Adrenal gland (tissue), 12 donors: ENCODE data around the gene SRP72. TPM values are rescaled to one million over a fixed set of nuclear protein-coding genes. Genes with fewer than 3 reads are reported as not detected.

Experiments
- DNase-seq, 7 donors: peaks; one replicate each; pipeline ENCODE4 v3.0.0-alpha.2; 2019 to 2020
- H3K27ac ChIP-seq, 5 donors: fragments of 200-600 bp; sonication (generic) in 4 of 5; 1 replicate in 3 of 5; 2 replicates in 2 of 5; pipeline versions ENCODE4 v1.5.1 to v1.8.0; 2016 to 2020; ENCODE audit warnings: mild to moderate bottlenecking in 1 of 5
- H3K27me3 ChIP-seq: fragments of 200-600 bp; 2 replicates; pipeline ENCODE4 v1.8.0; 2021
- H3K36me3 ChIP-seq, 2 donors: fragments of 200-600 bp; replicated peaks in 1 of 2; 1 replicate in 1 of 2; 2 replicates in 1 of 2; pipeline versions ENCODE4 v1.5.1 to v1.8.0; 2018 to 2022
- H3K4me1 ChIP-seq, 2 donors: fragments of 200-600 bp; replicated peaks in 1 of 2; 1 replicate in 1 of 2; 2 replicates in 1 of 2; pipeline versions ENCODE4 v1.5.1 to v1.8.0; 2018 to 2021
- H3K4me3 ChIP-seq, 4 donors: fragments of 200-600 bp; sonication (generic) in 3 of 4; one replicate each; pipeline ENCODE4 v1.5.1; 2016 to 2018
- H3K9me3 ChIP-seq, 3 donors: fragments of 200-600 bp; sonication (generic) in 1 of 3; replicated peaks in 1 of 3; 1 replicate in 2 of 3; 2 replicates in 1 of 3; pipeline versions ENCODE4 v1.5.1 to v1.8.0; 2016 to 2021
- POLR2A ChIP-seq, 2 donors: fragments of 450-650 bp; IDR thresholded peaks; one replicate each; pipeline ENCODE4 v1.6.1; 2017; ENCODE audit warnings: antibody characterized with exemption in 2 of 2, mild to moderate bottlenecking in 2 of 2, moderate library complexity in 1 of 2
- intact Hi-C, 2 donors: fragments of 100-400 bp; cut with DNase I; formaldehyde crosslinking; loops; one replicate each; pipeline versions ENCODE4 v1.14.1 to v1.15.0; 2022 to 2023
- polyA plus RNA-seq, 3 donors: library from polyadenylated mRNA; stranded (reverse); fragments of 200-250 nt in 2 of 3; fragments of 350-450 nt in 1 of 3; fragmentation: Illumina TruSeq in 1 of 3; extraction: RNeasy Lipid Tissue Mini Kit (QIAGEN cat#74804) in 1 of 3; gene quantifications; one replicate each; pipeline ENCODE4 v1.2.3, GENCODE V29; 2013 to 2014
- total RNA-seq, 9 donors: library from RNA; depleted of rRNA in 4 of 9; stranded (reverse); fragments of >200 nt in 4 of 9; fragments of 120-200 nt in 1 of 9; fragmentation: NEBNext Ultra II Directional in 1 of 9; extraction: Animal tissue kit (Norgen Biotek cat#: 25700) in 1 of 9; gene quantifications; one replicate each; pipeline versions ENCODE4 v1.1.0 to v1.2.4, GENCODE V29; 2013 to 2023
- TF ChIP-seq, protein P1 (sequence below), 6 experiments: fragments of 450-650 bp in 4 of 6; fragments of 200-600 bp in 2 of 6; sonication (generic) in 1 of 6; IDR thresholded peaks; 1 replicate in 5 of 6; 2 replicates in 1 of 6; pipeline versions ENCODE4 v1.5.1 to v1.8.0; 2016 to 2021; ENCODE audit warnings: antibody characterized with exemption in 6 of 6, mild to moderate bottlenecking in 2 of 6, moderate library complexity in 1 of 6
- donor health status: healthy with polysubstance abuse.
- donor health status: Bipolar disorder and iron deficiency.
- donor health status: DM: yes; HTN: yes; CAD: no.
- donor health status: DM: no; HTN: no; CAD: no.
- donor health status: DM: no; HTN: no; CAD: no.
- donor health status: DM: yes; HTN: yes; CAD: no.

SRP72 gene
- total and polyA plus RNA-seq, 12 donors = 28.0 to 207 (median 66.5) TPM

DNA sequence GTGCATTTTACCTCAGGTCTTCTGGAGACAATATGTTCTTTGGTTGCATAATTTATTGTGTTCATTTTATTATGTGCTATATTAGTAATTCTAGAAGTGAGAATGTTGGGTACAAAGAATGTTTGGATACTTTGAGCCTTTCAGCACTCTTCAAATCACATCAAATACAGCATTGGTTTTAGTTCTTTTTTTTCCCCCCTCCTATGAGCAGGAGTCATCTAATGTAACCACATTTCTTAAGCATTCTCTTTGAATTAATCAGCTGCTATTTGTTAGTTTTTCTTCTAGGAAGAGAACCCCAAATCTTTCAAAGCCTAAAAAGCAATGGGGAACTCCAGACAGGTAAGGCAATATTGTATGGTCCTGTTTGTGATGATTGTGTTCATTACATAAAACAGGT is 84.9 kb downstream of the SRP72 start:
- Histone ChIP-seq H3K4me3 (no peak overlapping the region), H3K27ac (no peak overlapping the region), H3K36me3 (no peaks in the 10 kb centered on the region), H3K27me3 (no peaks in the 10 kb centered on the region), H3K9me3 (no peaks in the 10 kb centered on the region), H3K4me1 (no peaks in the 10 kb centered on the region)
- TF ChIP-seq, protein P1, sequence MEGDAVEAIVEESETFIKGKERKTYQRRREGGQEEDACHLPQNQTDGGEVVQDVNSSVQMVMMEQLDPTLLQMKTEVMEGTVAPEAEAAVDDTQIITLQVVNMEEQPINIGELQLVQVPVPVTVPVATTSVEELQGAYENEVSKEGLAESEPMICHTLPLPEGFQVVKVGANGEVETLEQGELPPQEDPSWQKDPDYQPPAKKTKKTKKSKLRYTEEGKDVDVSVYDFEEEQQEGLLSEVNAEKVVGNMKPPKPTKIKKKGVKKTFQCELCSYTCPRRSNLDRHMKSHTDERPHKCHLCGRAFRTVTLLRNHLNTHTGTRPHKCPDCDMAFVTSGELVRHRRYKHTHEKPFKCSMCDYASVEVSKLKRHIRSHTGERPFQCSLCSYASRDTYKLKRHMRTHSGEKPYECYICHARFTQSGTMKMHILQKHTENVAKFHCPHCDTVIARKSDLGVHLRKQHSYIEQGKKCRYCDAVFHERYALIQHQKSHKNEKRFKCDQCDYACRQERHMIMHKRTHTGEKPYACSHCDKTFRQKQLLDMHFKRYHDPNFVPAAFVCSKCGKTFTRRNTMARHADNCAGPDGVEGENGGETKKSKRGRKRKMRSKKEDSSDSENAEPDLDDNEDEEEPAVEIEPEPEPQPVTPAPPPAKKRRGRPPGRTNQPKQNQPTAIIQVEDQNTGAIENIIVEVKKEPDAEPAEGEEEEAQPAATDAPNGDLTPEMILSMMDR (IDR thresholded peaks at IDR 0.05) = no peak
- no peak for TF ChIP-seq POLR2A (IDR thresholded peaks at IDR 0.05)
- intact Hi-C loops = no loop called here
- DNase-seq = no peak

Other genes with a start within 250 kb of the SRP72 start
- gene AASDH, start 80.1 kb upstream of the SRP72 start, total RNA-seq = 10 to 100 TPM in 8 of 9 donors, 1 to 10 TPM in 1; 2.5 to 22.2 (median 13.8) TPM
- 10 to 100 TPM in 1 of 3 donors, 1 to 10 TPM in 2; 4.6 to 15.0 (median 5.3) TPM for gene AASDH, start 80.1 kb upstream of the SRP72 start, polyA plus RNA-seq
- 10 to 100 TPM in 5 of 9 donors, 1 to 10 TPM in 4; 6.0 to 19.9 (median 14.3) TPM for gene PPAT, start 32.0 kb upstream of the SRP72 start, total RNA-seq
- gene PPAT, start 32.0 kb upstream of the SRP72 start, polyA plus RNA-seq = 10 to 100 TPM in 1 of 3 donors, 1 to 10 TPM in 2; 1.8 to 15.7 (median 2.0) TPM
- gene PAICS, start 31.4 kb upstream of the SRP72 start, total RNA-seq = 10 to 100 TPM; 19.4 to 84.2 (median 56.2) TPM
- 100 to 1,000 TPM in 1 of 3 donors, 10 to 100 TPM in 2; 29.2 to 129 (median 39.2) TPM for gene PAICS, start 31.4 kb upstream of the SRP72 start, polyA plus RNA-seq
- gene ARL9, start 38.2 kb downstream of the SRP72 start, total RNA-seq = 1 to 10 TPM in 1 of 9 donors, under 1 TPM in 5, not detected in 3; 0.28 to 1.1 (median 0.40) TPM
- 1 to 10 TPM in 1 of 3 donors, under 1 TPM in 2; 0.66 to 1.2 (median 0.88) TPM for gene ARL9, start 38.2 kb downstream of the SRP72 start, polyA plus RNA-seq
- 10 to 100 TPM in 7 of 9 donors, 1 to 10 TPM in 2; 6.4 to 78.5 (median 21.6) TPM for gene HOPX, start 213.7 kb downstream of the SRP72 start, total RNA-seq
- gene HOPX, start 213.7 kb downstream of the SRP72 start, polyA plus RNA-seq = 10 to 100 TPM; 26.5 to 79.5 (median 31.2) TPM